Right lobe of liver (tissue), 4 donors: Measurements from ENCODE around the gene DNAJC15.

Experiments used
- POLR2A ChIP-seq: fragments of 450-650 bp; IDR thresholded peaks from one replicate; pipeline ENCODE4 v1.6.1; 2017; ENCODE audit warnings: antibody characterized with exemption, mild to moderate bottlenecking
- TF ChIP-seq, protein P1 (sequence below), 4 donors: fragments of 200-600 bp in 3 of 4; fragments of 450-650 bp in 1 of 4; IDR thresholded peaks; one replicate each; pipeline versions ENCODE4 v1.5.1 to v1.8.0; 2016 to 2022; ENCODE audit warnings: antibody characterized with exemption in 4 of 4, mild to moderate bottlenecking in 2 of 4
- donor health status: DM: no; HTN: no; CAD: no.
- donor health status: DM: no; HTN: no; CAD: no.
- donor health status: DM: no; HTN: yes; CAD: no.

DNA sequence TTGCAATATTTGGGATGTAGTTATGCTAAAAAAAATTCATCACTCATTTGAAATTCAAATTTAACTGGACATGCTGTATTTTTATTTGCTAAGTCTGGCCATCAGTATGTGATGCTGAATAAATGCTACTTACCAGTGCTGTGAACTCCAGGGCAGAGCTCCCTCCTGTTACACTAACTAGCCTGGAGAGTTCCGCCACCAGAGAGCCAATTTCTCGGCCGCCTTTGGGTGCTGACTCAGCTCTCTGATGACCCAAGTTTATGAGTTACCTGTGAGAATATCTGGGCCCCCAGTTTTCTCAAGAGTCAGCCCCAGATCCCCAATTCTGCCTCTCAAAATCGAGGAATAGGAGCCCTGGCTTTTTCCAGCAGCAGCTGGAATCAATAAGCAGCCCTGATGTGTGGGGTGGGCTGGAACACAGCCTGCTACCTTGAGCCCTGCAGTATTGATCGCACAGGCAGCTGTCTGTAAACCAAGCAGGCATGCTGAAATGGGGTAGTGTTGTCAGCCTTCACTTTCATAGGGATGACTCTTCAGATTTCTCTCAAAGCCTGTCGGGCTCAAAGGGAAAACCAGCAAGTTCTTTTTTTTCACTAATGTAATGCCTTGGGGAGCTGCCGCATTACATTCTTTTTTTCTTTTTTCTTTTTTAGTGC is 113.7 kb downstream of the DNAJC15 start:
- TF ChIP-seq, protein P1, sequence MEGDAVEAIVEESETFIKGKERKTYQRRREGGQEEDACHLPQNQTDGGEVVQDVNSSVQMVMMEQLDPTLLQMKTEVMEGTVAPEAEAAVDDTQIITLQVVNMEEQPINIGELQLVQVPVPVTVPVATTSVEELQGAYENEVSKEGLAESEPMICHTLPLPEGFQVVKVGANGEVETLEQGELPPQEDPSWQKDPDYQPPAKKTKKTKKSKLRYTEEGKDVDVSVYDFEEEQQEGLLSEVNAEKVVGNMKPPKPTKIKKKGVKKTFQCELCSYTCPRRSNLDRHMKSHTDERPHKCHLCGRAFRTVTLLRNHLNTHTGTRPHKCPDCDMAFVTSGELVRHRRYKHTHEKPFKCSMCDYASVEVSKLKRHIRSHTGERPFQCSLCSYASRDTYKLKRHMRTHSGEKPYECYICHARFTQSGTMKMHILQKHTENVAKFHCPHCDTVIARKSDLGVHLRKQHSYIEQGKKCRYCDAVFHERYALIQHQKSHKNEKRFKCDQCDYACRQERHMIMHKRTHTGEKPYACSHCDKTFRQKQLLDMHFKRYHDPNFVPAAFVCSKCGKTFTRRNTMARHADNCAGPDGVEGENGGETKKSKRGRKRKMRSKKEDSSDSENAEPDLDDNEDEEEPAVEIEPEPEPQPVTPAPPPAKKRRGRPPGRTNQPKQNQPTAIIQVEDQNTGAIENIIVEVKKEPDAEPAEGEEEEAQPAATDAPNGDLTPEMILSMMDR (IDR thresholded peaks at IDR 0.05), result no peak
- TF ChIP-seq POLR2A, result no peak
